Panc1 (cell line): ENCODE measurements around the gene SYTL3. TPM values are rescaled to one million over a fixed set of nuclear protein-coding genes. Genes with fewer than 3 reads are reported as not detected.

Experiments used
- ATAC-seq: fragments of 200-7000 bp; cut with Tn5 transposase; 2 replicates; pipeline ENCODE4 v1.9.1; 2020; ENCODE audit warnings: mild to moderate bottlenecking, moderate library complexity
- BruUV-seq: library from RNA; stranded (reverse); fragments of 400-500 nt; replicated peaks from 2 replicates; lab custom pipeline; 2021; lab: Mats Ljungman, UMichigan
- CTCF ChIA-PET: fragments of 300-600 bp; sonication (Branson Sonifier 250); formaldehyde crosslinking; loops from one replicate; lab custom pipeline; 2022; ENCODE audit warnings: antibody characterized with exemption; lab: Charles Lee
- POLR2A ChIA-PET: fragments of 300-600 bp; sonication (Branson Sonifier 250); formaldehyde crosslinking; loops from one replicate; lab custom pipeline; 2022; ENCODE audit warnings: antibody characterized with exemption; lab: Charles Lee
- DNase-seq: peaks from one replicate; pipeline ENCODE4 v3.0.0-alpha.2; 2010; ENCODE audit warnings: low read depth, low spot score
- H3K27ac ChIP-seq: 2 replicates; pipeline ENCODE4 v1.5.1; 2011; ENCODE audit warnings: mild to moderate bottlenecking, low read length, inconsistent platforms
- H3K27me3 ChIP-seq: fragments of 200-500 bp; sonication (Bioruptor generic); 2 replicates; pipeline ENCODE4 v1.6.0; 2014; ENCODE audit warnings: low read length, inconsistent platforms; ENCODE audit not compliant: control insufficient read depth, insufficient read depth
- H3K36me3 ChIP-seq: fragments of 200-500 bp; sonication (Bioruptor generic); 2 replicates; pipeline ENCODE4 v1.5.1; 2014; ENCODE audit warnings: inconsistent platforms, mild to moderate bottlenecking, low read length, moderate library complexity; ENCODE audit not compliant: control insufficient read depth, insufficient read depth
- H3K4me1 ChIP-seq: 2 replicates; pipeline ENCODE4 v1.5.1; 2011; ENCODE audit warnings: inconsistent platforms, mild to moderate bottlenecking, low read length, moderate library complexity; ENCODE audit not compliant: control insufficient read depth, insufficient read depth
- H3K4me3 ChIP-seq, 2 experiments: 2 replicates each; pipeline ENCODE4 v1.5.1; 2011 to 2012; ENCODE audit warnings: low read depth in 2 of 2, low read length in 2 of 2, mild to moderate bottlenecking in 2 of 2, inconsistent platforms in 1 of 2, moderate library complexity in 1 of 2
- H3K9me3 ChIP-seq: fragments of 200-500 bp; sonication (Bioruptor generic); 2 replicates; pipeline ENCODE4 v1.5.1; 2014; ENCODE audit warnings: low read depth, mild to moderate bottlenecking, inconsistent platforms, low read length, moderate library complexity; ENCODE audit not compliant: control insufficient read depth, insufficient read depth
- POLR2AphosphoS5 ChIP-seq: IDR thresholded peaks from 2 replicates; pipeline ENCODE4 v1.6.1; 2012; ENCODE audit warnings: mild to moderate bottlenecking, low read depth, low read length, moderate library complexity
- REST ChIP-seq, 2 experiments: IDR thresholded peaks; 2 replicates each; pipeline ENCODE4 v1.6.1; 2011 to 2012; ENCODE audit warnings: low read depth in 2 of 2, control low read depth in 1 of 2, low read length in 1 of 2, mild to moderate bottlenecking in 1 of 2, moderate library complexity in 1 of 2; ENCODE audit not compliant: insufficient read depth in 1 of 2
- SIN3A ChIP-seq: IDR thresholded peaks from 2 replicates; pipeline ENCODE4 v1.6.1; 2012; ENCODE audit warnings: low read depth, mild to moderate bottlenecking, low read length, moderate library complexity, borderline replicate concordance; ENCODE audit not compliant: insufficient read depth
- TCF7L2 ChIP-seq: IDR thresholded peaks from 2 replicates; pipeline ENCODE4 v1.6.1; 2011; ENCODE audit warnings: mild to moderate bottlenecking, low read depth, low read length, inconsistent platforms
- in situ Hi-C: cut with HindIII; loops from 2 replicates; pipeline ENCODE4 v1.10.0; 2016; ENCODE audit warnings: low sequenced_read_pairs, low pct_unique_long_range_greater_than_20kb
- intact Hi-C: fragments of 100-400 bp; cut with micrococcal nuclease; formaldehyde crosslinking; loops from one replicate; pipeline ENCODE4 v1.10.0; 2022; ENCODE audit not compliant: unreplicated experiment
- total RNA-seq: library from RNA; stranded (reverse); gene quantifications from one replicate; pipeline ENCODE4 v1.2.1, GENCODE V29; 2021; ENCODE audit not compliant: unreplicated experiment
- TF ChIP-seq, protein P1 (sequence below): fragments of 450-650 bp; IDR thresholded peaks from 2 replicates; pipeline ENCODE4 v1.5.1; 2017; ENCODE audit warnings: mild to moderate bottlenecking

The SYTL3 gene
- total RNA-seq, 1 experiment from 2014 or later, result 1.4 TPM

DNA sequence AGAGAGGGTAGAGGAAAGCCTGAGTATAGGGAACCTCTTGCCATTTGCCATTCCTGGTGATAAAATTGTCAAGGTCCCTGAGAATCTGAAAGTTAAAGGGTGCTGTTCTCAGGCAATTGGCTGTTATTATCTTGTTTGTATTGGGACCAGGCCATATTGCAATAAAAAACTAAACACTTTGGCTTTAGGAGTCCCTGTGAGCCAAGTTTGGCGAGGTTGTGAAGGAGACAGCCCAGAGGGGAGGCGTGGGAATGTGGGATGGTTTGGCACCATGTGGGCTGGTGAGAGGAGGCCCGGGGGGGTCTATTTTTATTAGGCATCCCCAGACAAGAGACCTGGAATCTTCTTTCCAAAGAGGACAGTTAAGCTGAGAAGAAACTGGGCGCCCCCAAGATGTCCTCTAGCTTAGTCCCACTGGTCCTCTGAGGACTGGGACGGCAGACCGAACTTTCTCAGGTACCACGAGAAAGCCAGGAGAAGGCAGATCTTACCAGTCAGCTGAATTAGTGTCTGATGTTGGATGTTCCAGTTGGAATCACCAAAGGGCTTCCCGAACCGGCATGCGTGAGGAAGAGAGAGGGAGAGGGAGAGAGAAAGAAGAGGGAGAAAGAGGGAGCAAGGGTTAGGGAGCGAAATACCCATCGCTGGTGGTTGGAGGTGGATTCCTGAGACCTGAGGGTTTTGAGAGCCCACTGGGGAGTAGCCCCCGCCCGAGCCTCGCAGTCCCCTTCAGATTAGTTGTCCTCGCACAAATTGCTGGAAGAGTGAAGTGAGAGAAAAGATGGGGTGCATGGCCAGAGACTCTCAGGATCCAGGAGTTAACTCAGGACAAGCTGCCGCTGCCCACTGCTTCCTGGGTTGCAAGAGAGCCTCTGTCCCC, 29.7 kb upstream of the SYTL3 start:
- POLR2A ChIA-PET, result no interaction called here
- ATAC-seq, result no peak
- Histone ChIP-seq H3K27me3 (no peaks in the 10 kb centered on the region), H3K9me3 (no peaks in the 10 kb centered on the region), H3K36me3 (peaks cover 5% of the 10 kb centered on the region; the same call in 1 of the 2 replicates), H3K4me1 (no peaks in the 10 kb centered on the region), H3K27ac (no peak overlapping the region), H3K4me3 (no peak overlapping the region)
- no TSS peak for BruUV-seq
- CTCF ChIA-PET, result no interaction called here
- no peak for DNase-seq
- intact Hi-C loops, result no loop called here
- in situ Hi-C loops, result no loop called here
- TF ChIP-seq SIN3A (no peak), REST (IDR thresholded peaks at IDR 0.05; ENCODE audit: insufficient read depth in 1 of 2, low read depth in 2 of 2, low read length in 1 of 2) (no peak), TCF7L2 (no peak), POLR2AphosphoS5 (no peak)
- TF ChIP-seq, protein P1, sequence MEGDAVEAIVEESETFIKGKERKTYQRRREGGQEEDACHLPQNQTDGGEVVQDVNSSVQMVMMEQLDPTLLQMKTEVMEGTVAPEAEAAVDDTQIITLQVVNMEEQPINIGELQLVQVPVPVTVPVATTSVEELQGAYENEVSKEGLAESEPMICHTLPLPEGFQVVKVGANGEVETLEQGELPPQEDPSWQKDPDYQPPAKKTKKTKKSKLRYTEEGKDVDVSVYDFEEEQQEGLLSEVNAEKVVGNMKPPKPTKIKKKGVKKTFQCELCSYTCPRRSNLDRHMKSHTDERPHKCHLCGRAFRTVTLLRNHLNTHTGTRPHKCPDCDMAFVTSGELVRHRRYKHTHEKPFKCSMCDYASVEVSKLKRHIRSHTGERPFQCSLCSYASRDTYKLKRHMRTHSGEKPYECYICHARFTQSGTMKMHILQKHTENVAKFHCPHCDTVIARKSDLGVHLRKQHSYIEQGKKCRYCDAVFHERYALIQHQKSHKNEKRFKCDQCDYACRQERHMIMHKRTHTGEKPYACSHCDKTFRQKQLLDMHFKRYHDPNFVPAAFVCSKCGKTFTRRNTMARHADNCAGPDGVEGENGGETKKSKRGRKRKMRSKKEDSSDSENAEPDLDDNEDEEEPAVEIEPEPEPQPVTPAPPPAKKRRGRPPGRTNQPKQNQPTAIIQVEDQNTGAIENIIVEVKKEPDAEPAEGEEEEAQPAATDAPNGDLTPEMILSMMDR, result no peak

- in situ Hi-C loops, result no loop called here
- intact Hi-C loops, result no loop called here
- H3K27me3 ChIP-seq, result no peaks in the 10 kb centered on the region
- TF ChIP-seq POLR2AphosphoS5 (no peak), SIN3A (no peak), TCF7L2 (no peak), REST (IDR thresholded peaks at IDR 0.05; ENCODE audit: insufficient read depth in 1 of 2, low read depth in 2 of 2, low read length in 1 of 2) (no peak)
- TF ChIP-seq, protein P1, result no peak
- no peaks in the 10 kb centered on the region for H3K4me1 ChIP-seq
- ATAC-seq (no peak), DNase-seq (no peak)
- peaks cover 5% of the 10 kb centered on the region; the same call in 1 of the 2 replicates for H3K36me3 ChIP-seq
- CTCF ChIA-PET, result no interaction called here
- H3K4me3 ChIP-seq, result no peak overlapping the region
- POLR2A ChIA-PET, result no interaction called here
- no peak overlapping the region for H3K27ac ChIP-seq
- no TSS peak for BruUV-seq
- H3K9me3 ChIP-seq, result no peaks in the 10 kb centered on the region
These were observed 28.7 kb upstream of the SYTL3 start for GRCh38 chr6:158620963-158621693.
